GM23248 (cell line): ENCODE data around the gene APP.

ENCODE experiments used
- EZH2 ChIP-seq: fragments of 200-600 bp; sonication (generic); IDR thresholded peaks from 2 replicates; pipeline ENCODE4 v1.6.1; 2018; ENCODE audit warnings: antibody characterized with exemption, mild to moderate bottlenecking; ENCODE audit not compliant: insufficient read depth, poor library complexity, severe bottlenecking
- EZH2phosphoT487 ChIP-seq: fragments of 200-600 bp; sonication (generic); IDR thresholded peaks from 2 replicates; pipeline ENCODE4 v1.6.1; 2018; ENCODE audit warnings: antibody characterized with exemption, moderate library complexity, mild to moderate bottlenecking, low read depth; ENCODE audit not compliant: insufficient read depth

DNA sequence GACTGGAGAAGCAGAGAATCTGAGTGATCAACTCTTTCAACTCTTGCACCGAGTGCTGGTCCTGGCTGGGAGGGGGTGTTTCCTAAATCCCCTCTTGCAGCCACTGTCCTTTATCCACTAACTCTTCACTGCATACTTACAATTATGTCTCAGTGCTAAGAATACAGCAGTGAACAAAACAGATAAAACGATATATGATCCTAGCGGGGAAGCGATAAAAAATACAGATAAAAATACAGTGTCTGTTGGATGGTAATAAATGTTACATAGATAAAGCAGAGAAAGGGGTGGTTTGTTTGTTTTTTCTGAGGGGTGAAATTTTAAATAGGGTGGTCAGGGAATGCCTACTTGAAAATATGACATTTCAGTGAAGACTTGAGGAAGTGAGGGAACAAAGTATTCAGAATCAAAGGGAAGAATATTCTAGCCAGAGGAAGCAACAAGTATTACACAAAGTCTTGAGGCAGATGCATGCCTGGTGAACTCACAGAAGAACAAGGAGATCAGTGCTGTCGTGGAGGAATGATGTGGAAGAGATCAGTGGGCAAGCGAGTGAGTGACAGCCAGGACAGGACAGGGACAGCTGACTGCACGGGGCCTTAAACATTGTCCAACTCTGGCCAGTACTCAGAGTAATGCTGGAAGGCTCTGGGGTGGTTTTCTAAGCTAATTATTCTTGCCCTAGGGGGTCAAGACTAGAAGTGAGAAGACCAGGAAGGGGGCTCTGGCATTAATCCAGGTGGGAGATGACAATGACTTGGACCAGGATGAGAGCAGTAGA, 110.0 kb downstream of the APP start:
- TF ChIP-seq EZH2 (no peak), EZH2phosphoT487 (no peak)
